Left lung (tissue), 10 donors: ENCODE data around the gene SLC25A51. TPM values are rescaled to one million over a fixed set of nuclear protein-coding genes. Genes with fewer than 3 reads are reported as not detected.
A peak's percentile ranks its signal among the peaks of the same experiment; 100 is the strongest.

Experiments used
- ATAC-seq: fragments of 200-7000 bp; cut with Tn5 transposase; one replicate; pipeline ENCODE4 v1.9.1; 2020; ENCODE audit warnings: moderate library complexity
- DNase-seq, 4 donors: peaks; one replicate each; pipeline ENCODE4 v3.0.0-alpha.2; 2013 to 2020
- H3K27ac ChIP-seq, 2 donors: fragments of 200-600 bp; sonication (generic) in 1 of 2; one replicate each; pipeline versions ENCODE4 v1.5.0 to v1.8.0; 2020 to 2021
- H3K27me3 ChIP-seq, 2 donors: fragments of 200-600 bp; sonication (generic) in 1 of 2; one replicate each; pipeline versions ENCODE4 v1.5.0 to v1.8.0; 2020 to 2021
- H3K36me3 ChIP-seq, 2 donors: fragments of 200-600 bp; sonication (generic) in 1 of 2; one replicate each; pipeline versions ENCODE4 v1.5.0 to v1.8.0; 2020 to 2021
- H3K4me1 ChIP-seq, 2 donors: fragments of 200-600 bp; one replicate each; pipeline ENCODE4 v1.8.0; 2021
- H3K4me3 ChIP-seq, 2 donors: fragments of 200-600 bp; sonication (generic) in 1 of 2; one replicate each; pipeline versions ENCODE4 v1.5.0 to v1.8.0; 2020 to 2021; ENCODE audit warnings: mild to moderate bottlenecking in 1 of 2
- H3K9me3 ChIP-seq, 2 donors: fragments of 200-600 bp; sonication (generic) in 1 of 2; one replicate each; pipeline versions ENCODE4 v1.5.0 to v1.8.0; 2020 to 2021
- CTCF ChIP-seq, 2 donors: fragments of 200-600 bp; sonication (generic) in 1 of 2; IDR thresholded peaks; one replicate each; pipeline versions ENCODE4 v1.5.0 to v1.8.0; 2021; ENCODE audit warnings: antibody characterized with exemption in 2 of 2
- intact Hi-C, 2 donors: fragments of 100-400 bp; cut with DNase I; formaldehyde crosslinking; loops; one replicate each; pipeline versions ENCODE4 v1.11.2 to v1.14.2; 2022
- polyA plus RNA-seq, 6 donors: library from polyadenylated mRNA; unstranded; fragments of 120-200 nt; gene quantifications; one replicate each; pipeline ENCODE4 v1.2.1, GENCODE V29; 2013; ENCODE audit not compliant: insufficient read length in 6 of 6
- total RNA-seq, 2 donors: library from RNA; stranded (reverse); fragmentation: NEBNext Ultra II Directional; extraction: Animal tissue kit (Norgen Biotek cat#: 25700); gene quantifications; one replicate each; pipeline ENCODE4 v1.2.1, GENCODE V29; 2021
- donor health status: DM: no; HTN: yes; CAD: no.
- donor health status: DM: no; HTN: no; CAD: no.

The SLC25A51 gene
- total and polyA plus RNA-seq, 8 donors = 16.3 to 39.9 (median 18.8) TPM

- Histone ChIP-seq H3K27ac (no peak overlapping the region), H3K4me3 (no peak overlapping the region), H3K36me3 (peaks cover 0 to 36% of the 10 kb centered on the region in 2 donors), H3K4me1 (peaks cover 25 to 46% of the 10 kb centered on the region in 2 donors), H3K9me3 (no peaks in the 10 kb centered on the region), H3K27me3 (no peaks in the 10 kb centered on the region)
- no peak for DNase-seq
- no peak for ATAC-seq
- intact Hi-C loops = no loop called here
- TF ChIP-seq CTCF (IDR thresholded peaks at IDR 0.05) = no peak
Observed at GRCh38 chr9:37946971-37947370, 43.0 kb upstream of the SLC25A51 start.

- peaks cover 25 to 46% of the 10 kb centered on the region in 2 donors for H3K4me1 ChIP-seq
- H3K4me3 ChIP-seq = no peak overlapping the region
- H3K36me3 ChIP-seq = peaks cover 0 to 35% of the 10 kb centered on the region in 2 donors
- DNase-seq = no peak
- H3K27ac ChIP-seq = no peak overlapping the region
- H3K27me3 ChIP-seq = no peaks in the 10 kb centered on the region
- ATAC-seq = no peak
- TF ChIP-seq CTCF (IDR thresholded peaks at IDR 0.05) = no peak
- no peaks in the 10 kb centered on the region for H3K9me3 ChIP-seq
- intact Hi-C loops = no loop called here
Observed at GRCh38 chr9:37946041-37946440, 42.1 kb upstream of the SLC25A51 start.

- H3K4me3 ChIP-seq = no peak overlapping the region
- H3K27ac ChIP-seq = peak overlapping the region; percentile 63 to 66
- H3K4me1 ChIP-seq = peaks cover 25 to 46% of the 10 kb centered on the region in 2 donors
- peaks cover 0 to 35% of the 10 kb centered on the region in 2 donors for H3K36me3 ChIP-seq
- no peaks in the 10 kb centered on the region for H3K27me3 ChIP-seq
- DNase-seq (no peak), ATAC-seq (no peak)
- intact Hi-C loops = no loop called here
- TF ChIP-seq CTCF (IDR thresholded peaks at IDR 0.05) = no peak
- no peaks in the 10 kb centered on the region for H3K9me3 ChIP-seq
Observed at GRCh38 chr9:37944671-37945481, 40.9 kb upstream of the SLC25A51 start.

- intact Hi-C loops = no loop called here
- Histone ChIP-seq H3K27me3 (no peaks in the 10 kb centered on the region), H3K4me3 (no peak overlapping the region), H3K9me3 (no peaks in the 10 kb centered on the region), H3K27ac (peak overlapping the region; percentile 63 to 66), H3K36me3 (peaks cover 0 to 35% of the 10 kb centered on the region in 2 donors), H3K4me1 (peaks cover 25 to 46% of the 10 kb centered on the region in 2 donors)
- ATAC-seq (peak; percentile 17), DNase-seq (no peak)
- TF ChIP-seq CTCF (IDR thresholded peaks at IDR 0.05) = no peak
Observed at GRCh38 chr9:37944266-37944650, 40.3 kb upstream of the SLC25A51 start.

- H3K27me3 ChIP-seq = no peaks in the 10 kb centered on the region
- H3K4me3 ChIP-seq = no peak overlapping the region
- DNase-seq (peak in 3 of 4 donors; percentile 64 to 80 (median 74)), ATAC-seq (peak; percentile 57)
- H3K36me3 ChIP-seq = peaks cover 0 to 34% of the 10 kb centered on the region in 2 donors
- H3K4me1 ChIP-seq = peaks cover 31 to 46% of the 10 kb centered on the region in 2 donors
- no peak for TF ChIP-seq CTCF (IDR thresholded peaks at IDR 0.05)
- intact Hi-C loops = no loop called here
- H3K27ac ChIP-seq = peak overlapping the region; percentile 63 to 66
- no peaks in the 10 kb centered on the region for H3K9me3 ChIP-seq
Observed at GRCh38 chr9:37943345-37944265, 39.7 kb upstream of the SLC25A51 start.
